Loucy (cell line): Measurements from ENCODE around the gene KCNK1.

ENCODE experiments used
- EZH2phosphoT487 ChIP-seq: fragments of 200-600 bp; IDR thresholded peaks from 2 replicates; pipeline ENCODE4 v1.6.1; 2018; ENCODE audit warnings: antibody characterized with exemption, mild to moderate bottlenecking, moderate library complexity, borderline replicate concordance
- TF ChIP-seq, protein P1 (sequence below): fragments of 200-600 bp; sonication (generic); conservative IDR thresholded peaks from 2 replicates; pipeline ENCODE4 v1.5.1; 2014; ENCODE audit warnings: mild to moderate bottlenecking, antibody characterized with exemption, low read length

DNA sequence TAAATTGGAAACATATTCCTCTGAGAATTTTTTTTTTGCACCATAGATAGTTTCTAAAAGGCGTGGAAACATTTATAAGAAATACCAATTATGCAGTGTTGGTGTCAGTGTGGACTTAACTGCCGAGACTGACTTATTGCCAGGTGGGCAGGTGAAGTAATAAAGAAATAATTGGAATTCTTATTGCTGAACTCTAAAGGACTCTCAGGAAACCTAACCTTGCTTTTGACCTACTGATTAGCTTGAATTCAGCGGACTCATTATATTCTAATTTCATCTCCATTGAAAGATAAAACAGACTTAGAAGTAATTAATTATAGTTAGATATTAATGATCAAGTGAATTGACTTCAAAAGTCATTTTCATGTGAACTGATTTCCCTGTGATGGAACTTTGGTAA, 26.3 kb downstream of the KCNK1 start:
- TF ChIP-seq, protein P1, sequence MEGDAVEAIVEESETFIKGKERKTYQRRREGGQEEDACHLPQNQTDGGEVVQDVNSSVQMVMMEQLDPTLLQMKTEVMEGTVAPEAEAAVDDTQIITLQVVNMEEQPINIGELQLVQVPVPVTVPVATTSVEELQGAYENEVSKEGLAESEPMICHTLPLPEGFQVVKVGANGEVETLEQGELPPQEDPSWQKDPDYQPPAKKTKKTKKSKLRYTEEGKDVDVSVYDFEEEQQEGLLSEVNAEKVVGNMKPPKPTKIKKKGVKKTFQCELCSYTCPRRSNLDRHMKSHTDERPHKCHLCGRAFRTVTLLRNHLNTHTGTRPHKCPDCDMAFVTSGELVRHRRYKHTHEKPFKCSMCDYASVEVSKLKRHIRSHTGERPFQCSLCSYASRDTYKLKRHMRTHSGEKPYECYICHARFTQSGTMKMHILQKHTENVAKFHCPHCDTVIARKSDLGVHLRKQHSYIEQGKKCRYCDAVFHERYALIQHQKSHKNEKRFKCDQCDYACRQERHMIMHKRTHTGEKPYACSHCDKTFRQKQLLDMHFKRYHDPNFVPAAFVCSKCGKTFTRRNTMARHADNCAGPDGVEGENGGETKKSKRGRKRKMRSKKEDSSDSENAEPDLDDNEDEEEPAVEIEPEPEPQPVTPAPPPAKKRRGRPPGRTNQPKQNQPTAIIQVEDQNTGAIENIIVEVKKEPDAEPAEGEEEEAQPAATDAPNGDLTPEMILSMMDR = no peak
- TF ChIP-seq EZH2phosphoT487 = no peak
